IMR-90 (cell line): Measurements from ENCODE around the gene MAP1LC3B. TPM values are rescaled to one million over a fixed set of nuclear protein-coding genes. Genes with fewer than 3 reads are reported as not detected.

ENCODE experiments used
- ATAC-seq: fragments of 200-7000 bp; cut with Tn5 transposase; 2 replicates; pipeline ENCODE4 v1.9.1; 2020; ENCODE audit warnings: low read depth, mild to moderate bottlenecking, moderate library complexity
- BruUV-seq: library from RNA; stranded (reverse); fragments of 400-500 nt; replicated peaks from 2 replicates; lab custom pipeline; 2021; lab: Mats Ljungman, UMichigan
- CTCF ChIA-PET: fragments of 300-600 bp; formaldehyde crosslinking; extraction: SDS; loops from one replicate; lab custom pipeline; 2021; ENCODE audit warnings: antibody characterized with exemption; lab: Yijun Ruan, JAX
- POLR2A ChIA-PET: fragments of 300-600 bp; sonication (Branson Sonifier 250); formaldehyde crosslinking; loops from one replicate; lab custom pipeline; 2022; ENCODE audit warnings: antibody characterized with exemption; ENCODE audit not compliant: unreplicated experiment; lab: Charles Lee
- DNase-seq: peaks from one replicate; pipeline ENCODE4 v3.0.0; 2013
- H2AFZ ChIP-seq: replicated peaks from 2 replicates; pipeline ENCODE3; 2013; ENCODE audit warnings: low read length, mild to moderate bottlenecking; ENCODE audit not compliant: poor library complexity
- H2AK5ac ChIP-seq: 2 replicates; pipeline ENCODE4 v1.6.1; 2013; ENCODE audit warnings: low read depth, low read length, inconsistent platforms
- H2AK9ac ChIP-seq: replicated peaks from 2 replicates; pipeline ENCODE3; 2013; ENCODE audit warnings: mild to moderate bottlenecking, low read depth, low read length, moderate library complexity; ENCODE audit not compliant: poor library complexity
- H2BK120ac ChIP-seq: 2 replicates; pipeline ENCODE4 v1.6.1; 2013; ENCODE audit warnings: low read depth, low read length, inconsistent platforms
- H2BK15ac ChIP-seq: 3 replicates; pipeline ENCODE4 v1.6.1; 2013; ENCODE audit warnings: low read depth, low read length, inconsistent platforms
- H2BK20ac ChIP-seq: 2 replicates; pipeline ENCODE4 v1.6.1; 2013; ENCODE audit warnings: low read depth, mild to moderate bottlenecking, inconsistent platforms, low read length, moderate library complexity
- H2BK5ac ChIP-seq: 2 replicates; pipeline ENCODE4 v1.6.1; 2013; ENCODE audit warnings: mild to moderate bottlenecking, low read depth, low read length, inconsistent platforms; ENCODE audit not compliant: poor library complexity, severe bottlenecking
- H3K14ac ChIP-seq: replicated peaks from 2 replicates; pipeline ENCODE4 v1.6.1; 2013; ENCODE audit warnings: low read depth, low read length, inconsistent platforms
- H3K18ac ChIP-seq: 2 replicates; pipeline ENCODE4 v1.6.1; 2013; ENCODE audit warnings: low read depth, low read length, control low read depth
- H3K23ac ChIP-seq: 2 replicates; pipeline ENCODE4 v1.6.1; 2013; ENCODE audit warnings: low read depth, low read length, inconsistent platforms
- H3K27ac ChIP-seq: 2 replicates; pipeline ENCODE4 v1.5.1; 2013; ENCODE audit warnings: mild to moderate bottlenecking, control low read depth, low read length; ENCODE audit not compliant: insufficient read depth
- H3K27me3 ChIP-seq: 2 replicates; pipeline ENCODE4 v1.6.1; 2013; ENCODE audit warnings: low read length; ENCODE audit not compliant: control insufficient read depth, insufficient read depth
- H3K36me3 ChIP-seq: 2 replicates; pipeline ENCODE4 v1.6.1; 2013; ENCODE audit warnings: low read length, mixed read lengths; ENCODE audit not compliant: control insufficient read depth, insufficient read depth
- H3K4ac ChIP-seq: 2 replicates; pipeline ENCODE4 v1.6.1; 2013; ENCODE audit warnings: low read depth, low read length, inconsistent platforms
- H3K4me1 ChIP-seq: 2 replicates; pipeline ENCODE4 v1.6.1; 2013; ENCODE audit warnings: low read length, mixed read lengths; ENCODE audit not compliant: control insufficient read depth, insufficient read depth
- H3K4me2 ChIP-seq: 2 replicates; pipeline ENCODE4 v1.6.1; 2013; ENCODE audit warnings: low read depth, mild to moderate bottlenecking, control low read depth, low read length, moderate library complexity
- H3K4me3 ChIP-seq: 2 replicates; pipeline ENCODE4 v1.5.1; 2013; ENCODE audit warnings: low read depth, mild to moderate bottlenecking, control low read depth, low read length, moderate library complexity; ENCODE audit not compliant: insufficient read depth
- H3K56ac ChIP-seq: 2 replicates; pipeline ENCODE4 v1.6.1; 2013; ENCODE audit warnings: low read length, inconsistent platforms; ENCODE audit not compliant: insufficient read depth; ENCODE audit errors: extremely low read depth
- H3K79me1 ChIP-seq, 2 experiments: 2 replicates each; pipeline ENCODE4 v1.6.1; 2013; ENCODE audit warnings: low read length in 2 of 2, inconsistent platforms in 1 of 2, low read depth in 1 of 2
- H3K9ac ChIP-seq: 2 replicates; pipeline ENCODE4 v1.6.1; 2013; ENCODE audit warnings: low read depth, low read length, control low read depth
- H3K9me1 ChIP-seq: 2 replicates; pipeline ENCODE4 v1.6.1; 2013; ENCODE audit warnings: low read length, inconsistent platforms; ENCODE audit not compliant: insufficient read depth
- H3K9me3 ChIP-seq: 2 replicates; pipeline ENCODE4 v1.6.1; 2013; ENCODE audit warnings: low read length; ENCODE audit not compliant: control insufficient read depth, insufficient read depth
- H4K20me1 ChIP-seq: 2 replicates; pipeline ENCODE4 v1.6.1; 2013; ENCODE audit warnings: low read length, inconsistent platforms; ENCODE audit not compliant: insufficient read depth
- H4K5ac ChIP-seq: 2 replicates; pipeline ENCODE4 v1.6.1; 2013; ENCODE audit warnings: mild to moderate bottlenecking, low read depth, low read length, control low read depth
- H4K8ac ChIP-seq, 2 experiments: 2 replicates each; pipeline ENCODE4 v1.6.1; 2013; ENCODE audit warnings: low read depth in 2 of 2, low read length in 2 of 2, control low read depth in 1 of 2, inconsistent platforms in 1 of 2
- H4K91ac ChIP-seq: 2 replicates; pipeline ENCODE4 v1.6.1; 2013; ENCODE audit warnings: low read depth, low read length, inconsistent platforms; ENCODE audit not compliant: insufficient read depth
- BHLHE40 ChIP-seq: fragments of 150-350 bp; IDR thresholded peaks from 2 replicates; pipeline ENCODE4 v1.6.1; 2016; ENCODE audit warnings: mild to moderate bottlenecking, low read depth, low read length
- CEBPB ChIP-seq: IDR thresholded peaks from 2 replicates; pipeline ENCODE4 v1.6.1; 2012; ENCODE audit warnings: low read depth, low read length, improper control_type of control experiment
- MAZ ChIP-seq: IDR thresholded peaks from 2 replicates; pipeline ENCODE4 v1.6.1; 2012; ENCODE audit warnings: low read depth, mild to moderate bottlenecking, low read length, improper control_type of control experiment, moderate library complexity, borderline replicate concordance
- MXI1 ChIP-seq: IDR thresholded peaks from 2 replicates; pipeline ENCODE4 v1.6.1; 2012; ENCODE audit warnings: low read depth, mild to moderate bottlenecking, low read length, moderate library complexity, borderline replicate concordance
- RCOR1 ChIP-seq: IDR thresholded peaks from 2 replicates; pipeline ENCODE4 v1.6.1; 2012; ENCODE audit warnings: mild to moderate bottlenecking, low read length, improper control_type of control experiment; ENCODE audit not compliant: insufficient replicate concordance
- SMC3 ChIP-seq: fragments of 150-350 bp; IDR thresholded peaks from 2 replicates; pipeline ENCODE4 v1.6.1; 2016; ENCODE audit warnings: low read depth, mild to moderate bottlenecking, antibody characterized with exemption, low read length, moderate library complexity
- WGBS, 2 experiments: methylation state at CpG; one replicate each; pipeline versions ENCODE4 v1.1.5 to v1.1.7; 2013; ENCODE audit warnings: missing lambda C conversion rate in 2 of 2; ENCODE audit not compliant: insufficient read length in 1 of 2; ENCODE audit errors: extremely low coverage in 2 of 2; 5-methylcytosine and 5-hydroxymethylcytosine counted together
- dilution Hi-C: fragments of 300-500 bp; cut with HindIII; formaldehyde crosslinking; loops from one replicate; pipeline ENCODE4 v1.14.3; 2018; ENCODE audit warnings: low sequenced_read_pairs; ENCODE audit not compliant: unreplicated experiment
- in situ Hi-C: fragments of 300-500 bp; cut with MboI; formaldehyde crosslinking; loops from 3 replicates; pipeline ENCODE4 v1.14.3; 2019; ENCODE audit warnings: low sequenced_read_pairs, inconsistent platforms, mixed read lengths
- intact Hi-C: fragments of 100-400 bp; cut with micrococcal nuclease; formaldehyde crosslinking; loops from 2 replicates; pipeline ENCODE4 v1.10.0; 2022
- polyA plus RNA-seq, 3 experiments: library from polyadenylated mRNA; depleted of rRNA; stranded (reverse); fragments of >200 nt; gene quantifications; 2 replicates each; pipeline ENCODE4 v1.2.3, GENCODE V29; 2012; ENCODE audit warnings: low replicate concordance in 1 of 3
- total RNA-seq: library from RNA; depleted of rRNA; stranded (reverse); fragments of >200 nt; gene quantifications from 2 replicates; pipeline ENCODE4 v1.2.3, GENCODE V29; 2012
- TF ChIP-seq, protein P1 (sequence below): conservative IDR thresholded peaks from 2 replicates; pipeline ENCODE4 v1.5.1; 2012; ENCODE audit warnings: mild to moderate bottlenecking, low read depth, low read length, improper control_type of control experiment

The MAP1LC3B gene
- total and polyA plus RNA-seq, 2 of the 4 experiments (the other 2 are of a cell fraction) = 23.5 to 57.7 TPM

DNA sequence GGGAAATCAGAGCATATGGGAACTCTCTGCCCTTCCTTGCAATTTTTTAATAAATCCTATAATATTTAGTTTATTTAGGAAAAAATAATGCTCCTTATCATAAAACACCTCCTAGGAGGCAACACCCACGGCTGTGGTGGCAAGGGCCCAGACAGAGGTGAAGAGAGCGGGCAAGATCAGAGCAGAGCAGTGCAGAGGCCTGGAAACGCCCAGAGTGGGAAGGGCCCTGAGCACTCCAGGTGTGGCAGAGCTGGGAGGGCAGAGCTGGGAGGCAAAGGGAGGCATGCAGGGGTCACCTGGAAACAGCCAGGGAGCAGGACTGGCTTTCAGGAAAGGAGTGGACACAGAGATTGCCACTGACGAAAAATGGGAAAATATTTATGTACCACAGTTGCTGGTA lies 25.8 kb upstream of the MAP1LC3B start:
- no peak overlapping the region for H2AK9ac ChIP-seq
- H4K91ac ChIP-seq = no peak overlapping the region
- no peak overlapping the region for H3K56ac ChIP-seq
- in situ Hi-C loops (no loop called here), dilution Hi-C loops (no loop called here), intact Hi-C loops (no loop called here)
- no peak overlapping the region for H4K5ac ChIP-seq
- no peaks in the 10 kb centered on the region for H3K27me3 ChIP-seq
- H2AFZ ChIP-seq = no peak overlapping the region
- DNase-seq (no peak), ATAC-seq (no peak)
- no peak overlapping the region for H2BK15ac ChIP-seq
- H3K79me1 ChIP-seq = peaks cover 30 to 82% of the 10 kb centered on the region in 2 experiments
- H3K4me2 ChIP-seq = no peak overlapping the region
- no TSS peak for BruUV-seq
- H2BK120ac ChIP-seq = no peak overlapping the region
- peaks cover 60% of the 10 kb centered on the region for H4K20me1 ChIP-seq
- H3K36me3 ChIP-seq = peaks cover 8% of the 10 kb centered on the region; the same call in 1 of the 2 replicates
- no peak overlapping the region for H3K27ac ChIP-seq
- no peak overlapping the region for H2AK5ac ChIP-seq
- peaks cover 8% of the 10 kb centered on the region for H3K4me1 ChIP-seq
- TF ChIP-seq MXI1 = no peak
- no peak for TF ChIP-seq MAZ
- no peak for TF ChIP-seq CEBPB
- TF ChIP-seq SMC3 = no peak
- TF ChIP-seq RCOR1 = no peak
- TF ChIP-seq, protein P1, sequence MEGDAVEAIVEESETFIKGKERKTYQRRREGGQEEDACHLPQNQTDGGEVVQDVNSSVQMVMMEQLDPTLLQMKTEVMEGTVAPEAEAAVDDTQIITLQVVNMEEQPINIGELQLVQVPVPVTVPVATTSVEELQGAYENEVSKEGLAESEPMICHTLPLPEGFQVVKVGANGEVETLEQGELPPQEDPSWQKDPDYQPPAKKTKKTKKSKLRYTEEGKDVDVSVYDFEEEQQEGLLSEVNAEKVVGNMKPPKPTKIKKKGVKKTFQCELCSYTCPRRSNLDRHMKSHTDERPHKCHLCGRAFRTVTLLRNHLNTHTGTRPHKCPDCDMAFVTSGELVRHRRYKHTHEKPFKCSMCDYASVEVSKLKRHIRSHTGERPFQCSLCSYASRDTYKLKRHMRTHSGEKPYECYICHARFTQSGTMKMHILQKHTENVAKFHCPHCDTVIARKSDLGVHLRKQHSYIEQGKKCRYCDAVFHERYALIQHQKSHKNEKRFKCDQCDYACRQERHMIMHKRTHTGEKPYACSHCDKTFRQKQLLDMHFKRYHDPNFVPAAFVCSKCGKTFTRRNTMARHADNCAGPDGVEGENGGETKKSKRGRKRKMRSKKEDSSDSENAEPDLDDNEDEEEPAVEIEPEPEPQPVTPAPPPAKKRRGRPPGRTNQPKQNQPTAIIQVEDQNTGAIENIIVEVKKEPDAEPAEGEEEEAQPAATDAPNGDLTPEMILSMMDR = no peak
- TF ChIP-seq BHLHE40 = no peak
- ChIA-PET POLR2A (no interaction called here), CTCF (no interaction called here)
- H3K9me1 ChIP-seq = peaks cover 19% of the 10 kb centered on the region
- H3K23ac ChIP-seq = no peak overlapping the region
- H2BK5ac ChIP-seq = no peak overlapping the region
- H3K14ac ChIP-seq = no peak overlapping the region
- WGBS, 2 experiments = 81% methylated on average over 3 of the region's 4 CpGs; no CpG with 5 or more reads in 1 of the 2 experiments
- no peak overlapping the region for H3K18ac ChIP-seq
- H2BK20ac ChIP-seq = no peak overlapping the region
- H3K4ac ChIP-seq = no peak overlapping the region
- H4K8ac ChIP-seq = no peak overlapping the region
- no peak overlapping the region for H3K9ac ChIP-seq
- no peak overlapping the region for H3K4me3 ChIP-seq
- H3K9me3 ChIP-seq = no peaks in the 10 kb centered on the region
